ENCODE data around the gene NELFA.

Gene NELFA

DNA sequence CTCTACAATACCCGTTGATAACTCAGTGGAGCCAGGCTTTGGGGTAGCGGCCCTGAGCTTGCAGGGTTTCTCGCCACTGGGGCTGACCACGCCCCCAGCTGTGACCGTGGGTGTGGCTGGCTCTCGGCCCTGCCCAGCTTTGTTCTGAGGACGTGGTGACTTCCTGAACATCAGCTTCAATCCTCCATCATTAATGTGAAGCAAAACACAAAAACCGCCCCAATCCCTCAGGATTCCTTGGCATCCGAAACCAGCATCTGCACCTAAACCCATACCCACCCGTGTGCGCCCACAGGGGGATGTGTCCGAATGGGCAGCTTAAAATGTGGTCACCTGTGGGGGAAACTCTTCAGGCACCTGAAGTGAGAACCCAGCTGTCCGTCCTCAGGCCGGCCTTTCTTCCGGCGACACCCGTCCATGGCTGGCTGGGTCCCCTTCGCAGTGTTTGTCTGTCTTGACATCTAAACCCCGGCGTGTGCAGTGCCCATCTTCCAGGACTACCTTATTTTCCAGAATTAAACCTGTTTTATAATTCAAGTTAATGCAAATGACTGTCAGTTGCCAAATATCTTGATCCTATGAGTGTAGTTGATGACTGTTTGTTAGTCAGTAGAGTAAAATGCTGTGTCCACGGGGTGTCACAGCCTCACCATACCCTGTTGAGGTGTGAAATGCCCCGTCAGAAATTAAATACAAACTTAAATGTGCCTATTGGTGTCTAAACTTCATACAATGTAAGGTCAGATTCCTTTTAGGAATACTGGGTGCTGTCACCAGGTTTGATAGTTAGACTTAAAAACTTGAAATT lies 27.3 kb downstream of the NELFA start:
- peak; percentile 14 for DNase-seq

DNA sequence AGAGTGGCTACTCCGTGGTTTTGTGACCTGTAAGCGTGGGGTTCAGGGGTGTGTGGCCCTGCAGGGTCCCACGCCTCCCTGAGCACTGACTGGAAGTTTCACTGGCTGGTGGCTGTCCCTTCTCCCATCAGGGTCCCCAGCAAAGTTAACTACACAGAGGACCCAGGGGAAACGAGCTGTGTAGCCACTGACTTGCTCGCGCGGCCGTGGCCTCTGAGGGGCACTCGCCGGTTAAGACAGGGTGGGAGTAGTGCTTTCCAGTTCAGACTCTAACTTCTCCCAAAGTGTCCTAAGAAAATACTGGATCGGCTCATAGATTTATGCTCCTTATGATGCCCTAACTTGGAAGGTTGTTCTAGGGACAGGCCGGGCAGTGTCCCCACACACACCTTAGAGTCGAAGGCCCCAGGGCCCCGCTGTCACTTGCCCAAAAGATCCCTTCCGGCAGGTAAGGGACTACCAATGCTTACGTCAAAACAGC lies 28.2 kb downstream of the NELFA start:
- DNase-seq: no peak

DNA sequence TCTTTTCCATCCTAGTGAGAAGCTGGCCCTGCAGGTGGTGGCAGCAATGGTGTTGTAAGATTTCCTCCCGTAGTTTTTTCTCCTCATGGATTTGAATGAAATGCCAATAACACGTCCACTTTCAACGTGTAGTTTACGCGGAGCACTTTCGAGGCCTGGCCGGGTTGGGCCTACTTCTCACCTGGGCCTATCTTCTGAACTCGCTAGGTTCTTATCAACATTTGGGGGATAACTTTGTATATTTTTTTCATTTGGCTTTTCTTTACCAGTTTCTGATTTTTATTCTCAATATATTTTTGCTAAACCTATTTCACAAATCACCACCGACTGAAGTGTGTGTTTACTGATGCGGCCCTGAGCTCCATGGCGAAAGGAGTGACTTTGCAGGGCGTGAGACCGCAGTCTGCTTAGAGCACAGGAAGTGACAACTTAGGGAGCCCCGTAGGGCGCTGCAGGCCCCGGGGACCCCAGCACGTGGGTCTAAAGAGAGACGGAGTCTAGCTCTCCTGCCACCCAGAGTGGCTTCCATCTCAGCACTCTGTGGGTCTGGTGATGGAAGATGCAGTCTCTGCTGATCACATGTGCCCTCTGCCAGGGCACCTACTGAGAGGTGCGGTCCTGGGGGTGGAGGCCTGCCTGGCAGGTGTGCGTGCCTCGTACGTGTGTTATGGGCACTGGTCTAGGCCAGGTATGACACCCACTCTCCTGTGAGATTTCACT lies 29.1 kb downstream of the NELFA start:
- DNase-seq: no peak

DNA sequence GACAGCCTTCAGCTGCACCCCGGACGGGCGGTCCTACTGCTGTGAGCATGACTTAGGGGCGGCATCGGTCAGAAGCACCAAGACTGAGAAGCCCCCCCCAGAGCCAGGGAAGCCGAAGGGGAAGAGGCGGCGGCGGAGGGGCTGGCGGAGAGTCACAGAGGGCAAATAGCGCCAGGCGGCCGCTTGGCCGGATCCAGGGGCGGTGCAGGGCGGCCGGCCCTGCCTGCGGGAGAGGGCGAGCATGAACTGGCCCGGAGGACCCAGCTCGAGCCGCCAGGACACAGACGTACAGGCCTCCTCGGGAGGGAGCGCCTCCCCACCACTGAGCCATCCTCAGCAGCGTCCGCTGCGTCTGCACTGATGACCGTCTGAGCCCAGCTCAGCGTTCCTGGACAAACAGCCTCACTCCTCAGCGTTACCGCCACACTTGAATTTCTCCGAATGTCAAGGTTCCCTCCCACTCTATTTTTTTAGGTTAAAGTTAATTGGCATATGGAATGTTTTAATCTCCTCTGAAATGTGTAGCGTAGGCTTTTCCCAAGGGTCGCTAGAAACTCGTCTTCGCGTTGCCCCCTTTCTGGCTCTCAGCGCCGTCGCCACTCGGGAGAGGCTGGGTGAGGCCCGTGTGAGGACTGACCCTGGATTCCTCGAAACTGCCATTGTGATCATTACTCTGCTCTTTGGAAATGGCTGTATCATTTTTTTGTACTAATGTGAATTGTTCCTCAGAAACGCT lies 29.9 kb downstream of the NELFA start:
- no peak for DNase-seq

DNA sequence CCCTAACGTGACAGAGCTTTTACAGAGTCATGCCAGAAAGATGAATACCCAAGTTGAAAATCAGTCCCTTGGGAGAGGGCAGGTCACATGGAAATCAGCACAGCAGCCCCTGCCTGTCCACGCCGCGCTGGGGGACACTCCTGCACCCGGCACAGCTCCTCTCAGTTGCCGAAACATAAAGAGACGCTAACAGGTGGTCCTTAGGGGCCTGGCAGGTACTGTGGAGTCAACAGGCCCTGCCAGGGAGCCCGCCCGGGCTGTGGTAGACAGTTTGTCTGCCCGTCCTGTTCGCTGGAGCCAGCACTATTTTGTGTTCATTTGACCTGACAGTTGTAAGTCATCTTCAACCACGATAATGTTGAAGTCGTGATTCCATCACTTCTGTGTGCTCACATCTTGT lies 30.5 kb downstream of the NELFA start:
- DNase-seq: no peak

DNA sequence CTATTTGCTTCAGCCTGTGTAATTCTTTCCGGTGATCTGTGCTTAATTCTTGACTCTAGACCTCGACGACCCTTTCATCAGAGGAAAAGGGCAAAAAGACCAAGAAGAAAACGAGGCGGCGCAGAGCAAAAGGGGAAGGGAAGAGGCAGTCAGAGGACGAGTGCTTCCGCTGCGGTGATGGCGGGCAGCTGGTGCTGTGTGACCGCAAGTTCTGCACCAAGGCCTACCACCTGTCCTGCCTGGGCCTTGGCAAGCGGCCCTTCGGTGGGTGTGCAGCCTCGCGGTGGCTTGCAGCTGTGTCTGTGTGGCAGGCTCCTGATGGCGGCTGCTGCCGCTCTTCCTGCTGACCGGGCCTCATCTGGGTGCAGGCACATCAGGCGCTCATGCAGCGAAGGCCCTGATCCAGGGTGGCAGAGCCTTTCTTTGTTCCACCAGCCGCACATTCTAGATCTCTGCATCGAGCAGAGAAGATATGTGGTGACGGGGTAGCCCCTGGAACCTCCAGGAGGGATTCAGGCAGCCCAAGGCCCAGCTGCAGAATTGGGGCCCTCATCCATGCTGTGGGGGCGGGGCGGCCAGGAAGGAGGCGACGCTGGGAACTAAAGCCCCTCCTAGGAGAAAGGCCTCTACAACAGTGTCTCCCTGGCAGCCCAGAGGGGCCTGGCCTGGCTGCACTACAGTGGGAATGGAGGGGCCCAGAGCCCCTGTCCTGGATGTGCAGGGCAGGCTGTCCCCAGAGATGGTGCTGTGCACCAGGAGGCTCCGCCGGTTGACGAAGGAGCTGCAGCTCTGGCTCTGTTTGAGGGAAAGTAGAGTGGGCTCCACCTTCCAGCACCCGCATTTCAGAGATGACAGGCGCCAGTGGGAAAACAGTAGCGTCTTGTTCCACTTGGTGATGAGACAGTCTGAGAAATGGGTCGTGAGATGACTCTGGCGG lies 32.1 kb downstream of the NELFA start:
- DNase-seq: no peak

DNA sequence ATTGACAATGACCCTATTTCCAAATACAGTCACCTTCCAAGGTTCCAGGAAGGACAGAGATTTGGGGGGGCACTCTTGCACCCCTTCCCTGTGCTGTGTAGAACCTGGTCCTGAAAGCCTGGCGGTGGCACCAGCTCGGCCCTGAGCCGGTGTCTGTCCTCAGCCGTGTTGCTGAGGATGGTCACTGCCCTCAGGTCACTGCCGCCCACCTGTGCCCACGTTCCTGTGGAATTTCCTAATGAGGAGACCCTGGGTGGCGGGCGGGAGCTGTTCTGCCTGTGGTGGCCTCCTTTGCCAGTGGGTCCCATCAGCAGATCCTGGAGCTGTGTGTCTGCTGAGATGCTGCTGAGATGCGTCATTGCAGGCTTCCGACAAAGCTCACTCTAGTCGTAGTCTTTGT lies 32.9 kb downstream of the NELFA start:
- DNase-seq: no peak

DNA sequence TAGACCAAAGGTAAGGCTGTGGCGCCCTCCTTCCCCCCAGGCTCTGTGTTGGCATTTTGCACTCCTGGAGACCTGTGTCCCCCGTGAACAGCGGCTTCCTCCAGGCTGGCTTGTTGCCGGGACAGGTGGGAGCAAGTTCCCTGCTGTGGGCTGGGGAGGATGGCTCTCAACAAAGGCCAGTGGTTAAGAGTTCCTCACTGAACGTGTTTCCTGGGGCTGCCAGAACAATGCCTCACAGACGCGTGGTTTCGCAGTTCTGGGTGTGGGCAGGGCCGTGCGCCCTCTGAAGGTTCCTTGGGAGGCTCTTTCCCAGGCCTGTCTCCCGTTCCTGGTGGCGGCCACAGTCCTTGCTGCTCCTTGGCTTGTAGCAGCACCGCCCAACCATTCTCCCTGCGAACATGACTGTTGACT lies 33.4 kb downstream of the NELFA start:
- no peak for DNase-seq

DNA sequence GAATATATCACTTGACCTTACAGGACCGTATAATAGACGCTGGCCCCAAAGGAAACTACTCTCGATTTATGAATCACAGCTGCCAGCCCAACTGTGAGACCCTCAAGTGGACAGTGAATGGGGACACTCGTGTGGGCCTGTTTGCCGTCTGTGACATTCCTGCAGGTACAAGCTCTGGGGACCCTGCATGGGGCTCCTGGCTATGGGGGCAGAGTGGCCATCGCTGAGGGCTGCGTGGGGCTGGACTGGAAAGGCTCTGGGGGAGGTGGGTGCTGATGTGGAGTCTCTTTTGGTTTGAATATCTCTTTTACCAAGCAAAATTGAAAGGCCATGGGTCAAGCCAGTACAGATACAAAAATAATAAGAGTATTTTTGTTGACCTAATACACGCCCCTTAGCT lies 33.9 kb downstream of the NELFA start:
- DNase-seq: no peak

DNA sequence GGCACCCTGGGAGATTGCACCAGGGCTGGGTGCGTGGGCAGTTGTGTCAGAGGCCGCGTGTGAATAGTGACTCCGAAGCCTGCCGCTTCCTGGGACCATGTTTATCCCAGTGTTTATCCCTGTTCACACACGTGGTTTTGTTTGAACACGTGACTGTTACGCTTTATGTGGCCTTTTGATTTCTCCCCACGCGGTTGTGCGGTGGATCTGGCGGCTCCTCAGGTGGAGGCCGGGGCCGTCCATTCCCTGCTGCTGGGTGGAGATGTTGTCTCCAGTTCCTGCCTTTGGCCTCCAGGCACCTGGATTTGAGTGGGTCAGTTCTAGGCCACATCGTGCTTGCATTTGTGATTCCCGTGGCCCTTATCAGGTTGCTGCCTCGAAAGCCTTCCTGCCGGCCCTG lies 35.1 kb downstream of the NELFA start:
- DNase-seq: no peak

DNA sequence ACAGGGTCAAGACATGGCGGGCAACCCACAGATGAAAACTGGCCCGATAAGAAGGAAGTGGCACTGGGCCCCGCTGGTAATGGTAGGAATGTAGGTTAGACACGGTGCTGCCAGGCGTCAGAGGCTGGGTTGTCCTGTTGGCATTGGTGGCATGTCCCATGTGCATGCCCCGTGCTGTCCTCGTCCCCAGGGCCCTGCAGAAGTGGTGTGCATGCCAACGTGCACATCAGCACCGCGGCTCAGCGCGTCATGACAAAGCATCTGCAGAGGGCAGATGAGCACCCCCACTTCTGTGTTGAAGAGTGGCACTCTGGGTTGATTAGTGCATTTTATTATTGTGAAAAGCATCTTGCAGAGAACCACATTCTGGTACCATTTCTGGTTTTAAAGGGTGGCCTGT lies 35.6 kb downstream of the NELFA start:
- DNase-seq: no peak

DNA sequence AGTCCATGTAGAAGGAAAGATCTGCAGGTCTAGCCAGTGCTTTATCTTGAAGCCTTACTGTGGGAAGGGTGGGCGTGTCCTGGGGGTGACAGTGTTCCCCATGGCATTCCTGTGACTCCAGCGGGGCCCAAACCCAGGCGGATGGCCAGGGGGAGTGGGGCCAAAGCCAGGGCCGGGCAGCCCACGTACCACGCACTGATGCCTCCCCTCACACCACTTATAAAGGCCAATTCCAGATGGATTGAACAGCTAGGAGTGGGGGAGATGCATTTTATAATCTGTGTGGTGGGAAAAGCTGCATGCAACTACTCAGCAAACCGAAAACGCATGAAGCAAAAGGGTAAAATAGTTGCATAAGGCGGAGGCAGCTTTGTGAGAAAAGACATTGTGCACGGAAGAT lies 36.4 kb downstream of the NELFA start:
- DNase-seq: no peak

DNA sequence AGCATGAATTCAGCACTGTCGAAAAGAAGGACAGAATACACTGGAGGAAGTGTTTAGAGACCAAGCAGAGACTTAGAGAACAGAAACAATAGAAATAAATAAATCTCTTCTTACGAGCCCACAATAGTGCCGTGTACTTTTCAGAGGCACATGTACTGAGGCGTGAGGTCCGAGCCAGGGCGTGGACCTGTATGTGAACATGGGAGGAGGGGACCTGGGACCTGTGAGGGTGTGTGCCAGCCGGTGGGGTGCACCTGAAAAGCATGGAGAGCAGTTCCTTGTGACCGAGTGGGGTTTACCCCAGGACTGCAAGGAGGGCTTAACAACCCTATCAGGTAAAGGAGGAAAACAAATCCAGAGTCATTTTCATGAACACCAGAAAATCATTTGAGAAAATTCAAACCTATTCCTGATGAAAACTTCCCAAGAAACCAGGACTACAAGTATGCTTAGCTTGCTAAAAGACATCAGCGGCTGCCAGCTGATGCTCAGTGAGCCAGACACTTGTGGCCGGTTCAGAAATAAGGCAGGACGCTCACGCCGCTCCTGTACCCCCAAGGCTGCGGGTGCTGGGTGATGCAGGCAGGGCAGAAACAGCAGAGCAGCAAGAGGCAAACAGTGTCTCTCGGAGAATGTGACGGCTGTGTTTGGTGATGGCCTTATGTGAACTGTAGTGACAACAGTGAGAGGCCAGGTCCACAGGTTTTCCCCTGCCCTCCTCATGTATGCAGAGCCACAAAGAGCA lies 37.1 kb downstream of the NELFA start:
- no peak for DNase-seq

DNA sequence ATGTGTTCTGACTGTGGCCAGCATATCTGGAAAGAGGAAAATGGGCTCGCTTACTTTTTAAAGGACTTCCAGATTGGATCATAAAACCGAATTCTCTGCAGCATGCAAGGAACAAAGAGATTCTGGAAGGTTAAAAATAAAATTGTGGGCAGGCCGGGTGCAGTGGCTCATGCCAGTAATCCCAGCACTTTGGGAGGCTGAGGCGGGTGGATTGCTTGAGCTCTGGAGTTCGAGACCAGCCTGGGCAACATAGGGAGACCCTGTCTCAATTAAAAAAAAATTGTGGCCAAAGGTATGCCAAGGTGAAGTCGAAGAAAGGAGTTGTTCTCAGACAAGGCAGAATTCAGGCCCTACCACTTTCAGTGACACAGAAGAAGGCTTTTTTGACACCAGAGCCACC lies 37.8 kb downstream of the NELFA start:
- DNase-seq: no peak

DNA sequence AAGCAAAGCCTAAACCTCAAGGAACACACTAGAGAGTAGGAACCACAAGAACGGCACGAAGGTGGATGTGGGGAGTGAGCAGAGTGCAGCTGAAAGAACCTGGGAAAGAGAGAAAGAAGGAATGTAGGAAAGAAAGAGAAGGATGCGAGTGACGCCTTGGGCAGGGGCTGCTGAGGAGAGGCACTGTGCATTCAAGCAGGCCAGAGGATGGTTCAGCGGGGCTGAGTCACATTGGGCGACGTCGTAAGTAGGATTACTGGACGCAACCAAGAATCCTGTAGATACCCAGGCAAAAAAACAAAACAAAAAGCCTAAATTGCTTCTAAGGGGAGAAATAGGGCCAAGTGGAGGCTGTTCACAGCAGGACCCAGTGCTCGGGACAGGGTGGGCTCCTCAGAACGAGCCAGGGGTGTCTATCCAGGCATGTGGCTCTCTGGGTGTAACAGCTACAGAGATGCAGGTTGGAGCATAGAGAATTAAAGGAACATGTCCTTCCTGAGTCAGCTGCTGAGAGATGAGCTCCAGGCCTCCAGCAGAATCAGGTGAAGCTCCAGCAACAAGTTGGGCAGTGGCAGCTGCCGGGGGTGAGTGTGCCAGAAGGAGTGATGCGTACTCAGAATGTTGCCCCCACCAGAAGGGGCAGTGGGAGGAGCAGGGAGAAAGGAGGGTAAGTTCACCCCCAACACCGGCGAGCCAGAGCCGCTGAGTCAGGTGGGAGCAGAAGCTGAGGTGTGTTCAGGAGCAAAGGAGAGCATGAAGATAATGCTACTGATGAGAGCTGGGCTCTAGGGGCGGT lies 38.6 kb downstream of the NELFA start:
- no peak for DNase-seq

DNA sequence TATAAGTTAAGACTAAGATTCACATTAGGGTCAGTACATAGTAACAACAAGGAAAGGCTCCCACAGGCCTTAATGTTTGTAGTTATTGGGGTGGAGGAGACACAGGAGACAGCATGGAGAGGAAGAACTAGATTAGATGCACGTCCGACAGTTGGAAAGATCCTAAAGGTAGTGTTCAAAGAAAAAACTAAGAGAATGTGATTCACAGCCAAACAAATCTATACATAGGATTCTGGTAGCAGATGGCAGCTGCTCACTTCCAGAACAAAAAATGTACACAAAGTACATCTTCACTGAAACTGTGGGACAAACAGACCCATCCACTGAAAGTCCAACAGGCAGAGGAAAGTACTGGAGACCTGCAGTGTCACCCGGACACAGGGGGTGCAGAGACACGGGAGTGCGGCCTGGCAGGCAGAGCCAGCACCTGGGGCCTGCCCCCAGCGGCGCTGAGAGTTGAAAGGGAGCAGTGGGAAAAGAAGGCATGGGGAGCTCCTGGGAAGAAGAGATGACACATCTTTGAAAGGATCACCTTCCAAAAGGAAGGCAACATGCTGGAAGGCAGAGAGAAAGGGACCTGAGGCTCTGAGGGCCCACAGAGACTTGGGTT lies 40.0 kb downstream of the NELFA start:
- DNase-seq: no peak

DNA sequence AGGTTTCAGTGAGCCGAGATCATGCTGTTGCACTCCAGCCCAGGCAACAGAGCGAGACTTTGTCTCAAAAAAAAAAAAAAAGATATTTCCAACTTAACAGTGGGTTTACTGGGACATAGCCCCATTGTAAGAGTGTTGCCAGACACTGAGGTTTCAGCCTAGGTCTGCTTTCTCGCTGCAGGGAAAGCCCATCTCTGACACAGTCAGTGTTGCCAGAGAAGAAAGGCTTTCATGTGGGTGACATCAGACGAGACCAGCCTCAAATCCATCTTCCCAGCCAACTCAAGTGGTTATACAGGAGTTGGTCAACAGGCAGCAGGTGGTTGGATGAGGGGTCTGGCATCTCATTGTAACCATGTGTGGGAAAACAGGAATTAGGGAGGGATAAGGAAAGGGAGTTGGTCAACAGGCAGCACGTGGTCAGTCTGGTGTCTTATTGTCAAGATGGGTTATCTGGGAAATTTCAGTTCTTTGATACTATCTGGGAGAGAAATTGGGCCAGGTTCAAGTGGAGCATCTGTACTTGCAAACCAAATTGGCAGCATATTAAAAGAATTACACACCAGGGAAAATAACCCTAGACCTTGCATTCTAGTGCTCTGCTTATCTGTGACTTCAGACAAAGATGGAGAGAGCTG lies 41.1 kb downstream of the NELFA start:
- no peak for DNase-seq

DNA sequence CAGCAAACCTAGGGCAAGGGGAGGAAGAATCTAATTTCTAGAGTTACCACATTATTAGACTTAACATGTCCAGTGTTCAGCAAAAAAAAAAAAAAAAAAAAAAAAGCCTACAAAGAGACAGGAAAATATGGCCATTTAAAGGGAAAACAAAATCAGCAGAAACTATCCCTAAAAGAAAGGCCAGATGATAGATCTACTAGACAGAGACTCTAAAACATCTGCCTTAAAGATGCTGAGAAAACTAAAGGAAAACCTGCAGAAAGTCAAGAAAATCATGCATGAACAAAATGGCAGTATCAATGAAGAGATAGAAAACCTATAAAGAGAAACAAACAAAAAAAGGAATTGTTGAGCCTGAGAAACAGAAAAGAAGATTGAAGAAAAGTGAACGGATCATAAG lies 43.8 kb downstream of the NELFA start:
- no peak for DNase-seq

DNA sequence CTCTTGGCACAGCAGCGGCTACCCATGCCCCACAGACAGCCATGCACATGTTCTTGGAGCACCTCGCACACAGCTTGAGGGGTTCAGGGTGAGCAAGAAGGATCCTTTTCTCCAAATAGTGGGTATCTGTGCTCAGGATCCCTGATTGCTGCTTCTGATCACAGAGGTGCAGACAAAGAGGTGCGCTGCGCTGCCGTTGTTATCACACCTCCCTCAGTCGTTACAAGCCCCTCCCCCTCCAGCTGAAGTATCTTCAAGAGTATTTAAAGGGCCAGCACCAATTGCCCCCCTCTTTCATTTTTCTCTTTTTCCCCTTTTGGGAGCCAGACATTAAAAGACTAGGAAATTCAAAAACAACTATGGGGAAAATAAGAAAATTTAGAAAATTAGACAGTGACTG lies 44.3 kb downstream of the NELFA start:
- DNase-seq: no peak

DNA sequence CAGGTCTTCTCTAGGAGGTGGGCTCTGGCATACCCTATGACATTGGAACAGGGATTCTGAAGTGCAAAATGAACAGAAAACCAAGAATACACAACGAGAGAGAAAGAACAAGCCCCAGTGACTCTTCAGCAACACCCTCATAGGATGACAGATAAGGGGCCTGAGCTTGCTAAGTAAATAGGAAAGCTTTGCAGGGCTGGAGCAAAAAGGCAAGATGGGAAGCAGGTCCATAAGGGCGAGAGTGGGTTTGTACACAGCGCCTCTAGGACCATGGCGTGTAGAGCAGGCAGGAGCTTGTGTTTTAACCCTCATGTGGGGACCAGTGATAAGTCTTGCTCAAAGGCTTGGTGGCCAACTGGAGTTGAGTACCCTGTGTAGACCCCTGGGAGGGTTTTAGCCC lies 45.8 kb downstream of the NELFA start:
- no peak for DNase-seq

All from activated CD4-positive, alpha-beta T cell treated with anti-CD3 and anti-CD28 coated beads, Interleukin-2, amount 50 U/mL, for 16 hours (primary cell).